GM18505 (cell line): ENCODE results near the gene MFSD6.

Experiments
- ATAC-seq: cut with Tn5 transposase; IDR thresholded peaks from one replicate; pipeline ENCODE4 v1.9.1; 2021; ENCODE audit not compliant: unreplicated experiment
- POLR2A ChIP-seq: IDR thresholded peaks from 4 replicates; pipeline ENCODE4 v1.6.1; 2011; ENCODE audit warnings: borderline replicate concordance; ENCODE audit not compliant: insufficient read depth, insufficient read length; ENCODE audit errors: extremely low read depth

MFSD6 gene

DNA sequence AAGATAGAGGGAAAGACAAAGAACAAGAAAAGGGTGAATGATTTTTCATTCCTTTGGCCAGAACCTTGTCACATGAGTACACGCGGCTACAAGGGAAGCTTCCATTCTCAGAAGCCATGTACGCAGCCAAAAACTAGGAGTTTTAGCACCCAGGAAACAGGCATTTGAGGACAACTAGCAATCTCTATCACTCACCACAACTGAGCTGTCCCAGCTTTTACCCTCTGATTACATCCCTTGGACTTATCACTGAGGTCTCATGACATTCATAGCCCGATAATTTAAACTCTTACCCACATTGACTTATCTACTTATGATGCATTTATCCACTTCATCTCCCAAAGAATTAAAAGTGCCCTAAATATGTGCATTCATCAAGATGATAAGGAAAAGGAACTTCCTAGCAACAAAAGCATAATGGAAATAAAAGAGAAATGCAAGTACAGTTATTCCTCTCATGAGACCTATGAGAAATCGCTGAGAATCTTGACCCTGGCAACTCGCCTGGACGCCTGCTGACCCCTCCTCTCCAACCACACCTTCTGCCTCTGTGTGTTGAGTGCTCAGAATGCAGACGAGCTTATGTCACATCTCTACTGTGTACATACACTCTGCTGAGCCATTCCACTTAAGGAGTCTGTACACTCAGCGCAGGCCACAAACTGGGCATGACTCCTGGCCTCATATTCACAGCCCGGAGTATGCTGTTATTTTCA is 28.7 kb upstream of the MFSD6 start:
- no peak for TF ChIP-seq POLR2A
- ATAC-seq = no peak

DNA sequence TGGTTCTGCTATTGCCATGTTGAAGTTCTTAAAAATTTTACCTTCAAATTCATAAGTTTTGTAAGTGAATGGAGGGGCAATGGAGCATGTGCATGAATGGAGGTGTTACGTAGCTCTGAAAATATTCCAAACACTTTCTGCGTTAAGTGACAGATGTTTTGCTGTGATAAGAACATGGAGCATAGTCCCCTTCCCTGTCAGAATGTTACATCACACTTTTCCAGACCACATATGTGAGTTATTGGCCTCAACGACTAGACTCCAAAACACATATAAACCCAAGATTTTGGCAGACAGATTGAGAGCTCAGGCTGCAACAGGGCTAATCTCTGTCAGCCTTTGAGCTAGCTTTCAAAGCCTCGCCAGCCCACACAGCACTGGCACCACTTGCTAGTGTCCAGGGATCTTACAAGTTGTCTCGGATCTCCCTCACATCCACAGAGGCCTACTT is 27.2 kb upstream of the MFSD6 start:
- ATAC-seq = no peak

DNA sequence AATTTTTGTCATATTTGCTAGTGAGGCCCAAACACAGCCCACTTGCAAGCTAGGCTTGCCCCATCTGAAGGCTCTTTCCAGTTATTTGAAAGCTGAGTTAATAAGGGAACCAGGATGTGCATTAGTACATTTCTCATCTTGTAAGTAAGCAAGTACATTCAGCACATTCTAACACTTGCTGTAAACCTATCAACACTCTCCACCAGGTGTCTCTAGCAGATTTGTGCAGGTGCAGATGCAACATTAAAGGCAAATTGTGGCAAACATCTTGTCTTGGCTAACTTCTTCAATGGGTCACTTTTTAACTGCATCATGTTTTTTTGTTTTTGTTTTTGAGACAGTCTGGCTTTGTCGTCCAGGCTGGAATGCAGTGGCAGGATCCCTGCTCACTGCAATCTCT is 25.3 kb upstream of the MFSD6 start:
- TF ChIP-seq POLR2A = no peak
- peak; percentile 89 for ATAC-seq

More for the DNA sequence above, 27.2 kb upstream of the MFSD6 start:
- no peak for TF ChIP-seq POLR2A

DNA sequence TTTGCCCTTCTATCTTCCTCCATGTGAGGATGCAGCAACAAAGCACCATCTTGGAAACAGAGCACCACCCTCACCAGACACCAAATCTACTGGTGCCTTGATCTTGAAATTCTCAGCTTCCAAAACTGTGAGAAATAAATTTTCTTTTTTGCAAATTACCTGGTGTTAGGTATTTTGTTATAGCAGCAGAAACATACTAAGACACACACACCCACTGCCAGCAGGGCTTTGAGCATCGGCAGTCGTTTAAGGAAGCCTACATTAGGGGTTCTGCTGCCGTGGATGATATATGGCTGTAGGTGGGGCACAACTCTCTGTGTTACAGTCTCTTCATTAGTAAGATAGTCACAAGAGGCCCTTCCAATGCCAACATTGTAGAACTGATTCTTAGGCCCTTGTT is 20.7 kb upstream of the MFSD6 start:
- TF ChIP-seq POLR2A = no peak
- no peak for ATAC-seq

DNA sequence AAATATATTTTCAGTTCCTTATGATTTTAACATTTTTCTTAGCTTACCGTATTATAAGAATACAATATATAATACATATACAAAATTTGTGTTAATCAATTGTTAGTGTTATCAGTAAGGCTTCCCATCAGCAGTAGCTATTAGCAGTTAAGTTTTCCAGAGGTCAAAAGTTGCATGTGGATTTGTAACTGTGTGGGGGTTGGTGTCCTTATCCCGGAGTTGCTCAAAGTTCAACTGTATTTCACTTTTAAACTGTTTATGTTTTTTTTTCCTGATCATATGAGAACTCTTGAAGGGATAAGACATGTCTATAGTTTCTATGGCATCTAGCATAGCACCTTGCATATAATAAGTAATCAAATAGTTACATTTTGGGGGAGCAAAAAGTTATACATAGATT is 11.9 kb upstream of the MFSD6 start:
- no peak for TF ChIP-seq POLR2A
- no peak for ATAC-seq

DNA sequence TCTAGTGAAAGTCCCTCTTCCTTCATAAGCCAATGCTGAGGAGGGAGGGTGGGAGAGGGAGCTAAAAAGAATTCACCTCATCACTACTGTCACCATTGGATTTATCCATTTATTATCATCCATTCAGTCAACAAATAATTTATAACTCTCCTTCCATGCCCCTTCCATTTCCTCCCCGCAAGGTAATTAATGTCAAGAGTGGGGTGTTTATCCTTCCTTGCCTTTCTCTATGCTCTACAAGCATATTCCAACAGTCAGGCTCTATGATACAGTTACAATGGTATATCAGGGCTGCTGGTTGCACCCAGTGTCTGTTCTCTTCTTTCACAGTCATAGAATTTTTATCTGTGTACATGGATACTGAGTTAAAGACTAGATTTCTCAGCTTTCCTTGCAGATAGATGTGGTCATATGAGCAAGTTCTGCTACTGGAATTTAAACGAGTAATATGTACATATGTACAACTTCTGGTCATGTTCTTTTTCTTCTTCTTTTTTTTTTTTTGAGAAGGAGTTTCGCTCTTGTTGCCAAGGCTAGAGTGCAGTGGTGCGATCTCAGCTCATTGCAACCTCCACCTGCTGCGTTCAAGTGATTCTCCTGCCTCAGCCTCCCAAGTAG is 5.1 kb upstream of the MFSD6 start:
- ATAC-seq = no peak

DNA sequence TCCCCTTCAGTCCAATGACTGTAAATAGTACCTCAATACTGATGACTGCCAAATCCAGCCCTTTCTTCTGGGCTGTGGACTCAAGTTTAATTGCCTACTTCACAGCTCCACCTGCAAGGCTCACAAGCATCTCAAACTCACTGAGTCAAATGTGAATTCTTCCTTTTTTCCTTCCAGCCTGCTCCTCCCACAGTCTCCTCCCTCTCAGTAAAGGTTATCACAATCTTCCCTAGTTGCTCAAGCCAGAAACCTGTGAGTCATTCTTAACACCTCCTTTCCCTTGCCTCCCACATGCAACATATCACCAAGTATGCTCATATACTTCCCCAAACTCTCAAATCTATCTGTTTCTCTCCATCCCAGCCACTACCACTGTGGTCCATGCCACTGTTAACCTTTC is 3.7 kb upstream of the MFSD6 start:
- ATAC-seq = no peak
- TF ChIP-seq POLR2A = no peak

More for the DNA sequence above, 5.1 kb upstream of the MFSD6 start:
- no peak for TF ChIP-seq POLR2A

DNA sequence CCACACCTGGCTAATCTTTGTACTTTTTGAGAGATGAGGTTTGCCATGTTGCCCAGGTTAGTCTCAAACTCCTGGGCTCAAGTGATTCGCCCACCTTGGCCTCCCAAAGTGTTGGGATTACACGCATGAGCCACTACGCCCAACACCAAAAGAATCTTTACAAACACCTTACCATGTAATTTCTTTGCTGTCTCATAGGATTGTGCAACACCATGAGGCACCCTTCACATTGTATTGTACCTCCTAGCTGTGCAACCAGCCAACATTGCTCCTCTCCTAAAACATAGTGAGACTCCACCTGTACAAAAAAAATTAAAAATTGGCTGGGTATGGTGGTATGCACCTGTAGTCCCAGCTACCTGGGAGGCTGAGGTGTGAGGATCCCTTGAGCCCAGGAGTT is 3.1 kb upstream of the MFSD6 start:
- no peak for ATAC-seq
- TF ChIP-seq POLR2A = no peak

DNA sequence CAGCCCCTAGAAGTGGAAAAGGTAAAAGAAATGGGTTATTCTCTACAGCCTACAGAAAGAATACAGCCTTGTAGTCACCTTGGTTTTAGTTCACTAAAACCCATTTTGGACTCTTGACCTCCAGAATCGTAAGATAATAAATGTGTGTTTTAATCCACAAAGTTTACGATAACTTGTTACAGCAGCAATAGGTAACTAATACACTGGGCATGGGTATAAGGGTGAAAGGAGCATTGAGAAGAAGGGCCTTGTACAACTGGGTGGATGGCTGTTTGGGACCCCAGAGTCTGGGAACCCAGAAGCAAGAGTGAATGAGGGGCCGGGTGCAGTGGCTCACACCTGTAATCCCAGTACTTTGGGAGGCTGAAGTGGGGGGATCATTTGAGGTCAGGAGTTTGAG is 2.2 kb upstream of the MFSD6 start:
- no peak for TF ChIP-seq POLR2A
- ATAC-seq = no peak

DNA sequence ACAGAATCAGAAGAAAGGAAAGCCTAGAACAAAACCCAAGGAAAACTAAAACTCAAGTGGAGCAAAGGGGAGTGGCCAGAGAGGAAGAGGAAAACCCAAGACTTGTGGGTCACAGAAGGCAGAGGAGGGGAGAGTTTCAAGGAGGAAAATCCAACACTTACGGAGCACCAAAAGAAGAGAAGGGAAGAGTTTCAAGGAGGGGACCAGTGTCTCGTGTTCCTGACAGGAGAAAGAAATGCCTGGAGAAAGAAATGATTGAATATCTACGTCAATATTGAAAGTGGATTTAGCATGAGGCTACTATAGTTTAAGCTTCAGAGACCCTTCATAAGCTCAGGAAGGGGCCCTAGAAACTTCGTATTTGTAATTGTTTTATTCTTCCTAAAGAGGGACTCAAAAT is 1.4 kb upstream of the MFSD6 start:
- no peak for ATAC-seq
- no peak for TF ChIP-seq POLR2A

DNA sequence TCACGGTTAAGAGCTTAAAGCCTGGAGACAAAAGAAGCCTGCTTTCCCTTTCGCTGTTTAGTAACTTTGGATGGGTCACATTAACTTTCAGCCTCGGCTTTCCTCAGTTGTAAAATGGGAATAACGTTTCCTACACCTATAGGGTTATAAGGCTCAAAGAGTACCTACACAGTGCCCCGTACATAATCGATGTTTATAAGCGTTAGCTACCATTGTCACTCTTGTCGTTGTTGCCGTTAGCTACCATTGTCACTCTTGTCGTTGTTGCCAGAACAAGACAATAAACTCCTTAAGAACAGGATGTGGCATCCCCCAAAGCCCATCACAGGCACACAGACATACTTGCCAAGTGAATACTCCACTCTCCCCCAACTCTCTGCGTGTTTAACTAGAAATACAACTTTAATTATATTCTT is 901 bp upstream of the MFSD6 start:
- TF ChIP-seq POLR2A = no peak
- ATAC-seq = no peak

DNA sequence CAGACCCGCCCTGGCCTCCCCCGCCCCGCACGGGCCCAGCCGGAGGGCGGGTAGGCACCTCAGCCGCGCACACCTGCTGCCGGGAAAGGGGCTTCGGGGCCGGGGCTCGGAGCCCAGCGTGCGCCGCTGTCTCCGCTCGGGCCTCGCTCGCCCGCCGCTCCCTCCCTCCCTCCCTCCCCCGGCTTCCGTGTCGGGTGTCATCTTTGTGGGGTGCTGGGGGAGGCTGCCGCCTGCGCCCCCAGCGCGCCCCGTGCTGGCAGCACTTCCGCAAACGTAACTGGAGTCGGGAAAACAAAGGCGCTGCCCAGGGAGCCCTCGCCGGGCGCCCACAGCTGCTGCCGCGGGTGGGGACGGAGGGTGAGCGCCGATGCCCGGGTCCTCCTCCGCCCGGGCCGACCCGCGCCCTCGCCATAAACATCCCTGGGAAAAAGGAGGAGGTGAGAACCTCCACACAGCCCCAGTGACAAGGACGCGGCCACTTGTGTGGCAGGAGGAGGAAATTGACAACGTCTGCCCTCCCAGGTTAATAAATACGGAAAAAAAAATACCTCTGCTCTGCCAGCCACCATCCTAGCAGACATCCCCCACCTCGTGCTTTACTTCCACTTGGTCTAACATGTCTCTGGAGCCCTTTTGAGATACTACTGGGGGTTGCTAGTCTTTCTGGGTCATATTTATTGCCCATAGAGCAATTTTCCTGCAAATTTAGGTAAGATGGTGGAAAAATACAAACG is 550 bp downstream of the MFSD6 start:
- peak; percentile 59 for ATAC-seq
- peak; percentile 66 for TF ChIP-seq POLR2A

DNA sequence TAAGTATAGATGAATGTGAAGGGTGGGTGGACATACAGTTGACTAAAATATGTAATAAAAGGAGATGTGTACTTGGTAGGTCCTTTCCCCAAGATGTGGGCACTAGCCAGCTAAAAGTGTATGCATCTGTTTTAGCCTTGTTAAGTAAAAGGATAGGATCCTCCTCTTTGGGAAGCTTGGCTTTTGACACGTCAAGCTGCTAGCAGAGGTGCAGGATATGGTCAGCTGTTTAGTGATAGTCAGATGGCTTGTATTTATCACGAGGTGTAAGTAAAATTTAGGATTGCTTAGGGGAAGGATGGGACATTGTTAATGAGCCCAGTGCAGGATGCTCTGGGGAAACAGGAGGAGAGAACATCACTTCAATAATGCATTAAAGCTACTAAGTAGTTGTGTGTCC is 1.5 kb downstream of the MFSD6 start:
- no peak for ATAC-seq
- TF ChIP-seq POLR2A = no peak

DNA sequence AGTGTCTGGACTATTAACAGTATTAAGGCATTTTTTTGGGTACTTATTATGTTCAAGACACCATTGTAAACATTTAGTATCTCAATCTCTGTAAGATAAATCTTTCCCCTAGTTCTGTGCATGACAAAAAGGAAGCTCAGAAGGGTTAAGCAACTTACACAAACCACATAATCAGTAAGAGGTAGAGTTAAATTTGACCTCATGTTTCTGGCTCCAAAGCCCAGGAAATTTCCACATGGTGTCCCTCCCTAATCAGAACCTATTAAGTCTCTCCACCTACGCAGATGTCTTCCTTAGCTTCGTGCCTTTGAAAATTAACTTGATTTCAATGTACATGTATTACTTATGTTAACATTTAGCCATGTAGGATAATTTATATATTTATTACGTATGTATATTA is 2.0 kb downstream of the MFSD6 start:
- TF ChIP-seq POLR2A = no peak
- no peak for ATAC-seq
